ENCODE results near the gene PTPN3.

The PTPN3 gene

GRCh38 chr9:109421026-109421970 lies 76.8 kb downstream of the PTPN3 start:
- DNase-seq = no peak

- no peak for DNase-seq
Measured at GRCh38 chr9:109419531-109419930, 78.6 kb downstream of the PTPN3 start.

GRCh38 chr9:109418827-109419226 lies 79.3 kb downstream of the PTPN3 start:
- DNase-seq = no peak

- DNase-seq = no peak
Measured at GRCh38 chr9:109417585-109418544, 80.2 kb downstream of the PTPN3 start.

- no peak for DNase-seq
Measured at GRCh38 chr9:109417054-109417453, 81.1 kb downstream of the PTPN3 start.

- DNase-seq = no peak
Measured at GRCh38 chr9:109416135-109416706, 81.9 kb downstream of the PTPN3 start.

- DNase-seq = no peak
Measured at GRCh38 chr9:109414125-109414785, 83.9 kb downstream of the PTPN3 start.

GRCh38 chr9:109411798-109412352 lies 86.2 kb downstream of the PTPN3 start:
- no peak for DNase-seq

- no peak for DNase-seq
Measured at GRCh38 chr9:109411069-109411761, 86.9 kb downstream of the PTPN3 start.

GRCh38 chr9:109409773-109410397 lies 88.2 kb downstream of the PTPN3 start:
- no peak for DNase-seq

GRCh38 chr9:109408759-109409462 lies 89.2 kb downstream of the PTPN3 start:
- no peak for DNase-seq

- DNase-seq = no peak
Measured at GRCh38 chr9:109403766-109404320, 94.3 kb downstream of the PTPN3 start.

- no peak for DNase-seq
Measured at GRCh38 chr9:109403116-109403515, 95.0 kb downstream of the PTPN3 start.

GRCh38 chr9:109401990-109402318 lies 96.2 kb downstream of the PTPN3 start:
- DNase-seq = no peak

- no peak for DNase-seq
Measured at GRCh38 chr9:109401169-109401989, 96.7 kb downstream of the PTPN3 start.

GRCh38 chr9:109399258-109399767 lies 98.8 kb downstream of the PTPN3 start:
- no peak for DNase-seq

GRCh38 chr9:109391176-109391575 lies 106.9 kb downstream of the PTPN3 start:
- DNase-seq = no peak

GRCh38 chr9:109387856-109388255 lies 110.3 kb downstream of the PTPN3 start:
- no peak for DNase-seq

GRCh38 chr9:109387206-109387605 lies 110.9 kb downstream of the PTPN3 start:
- DNase-seq = no peak
